ENCODE results near the gene BRPF3.

Gene BRPF3

GRCh38 chr6:36269834-36270705 lies 73.5 kb downstream of the BRPF3 start, which contains the start of gene PNPLA1:
TSS of gene PNPLA1 (plus strand) at chr6:36270060. CDS start at chr6:36270460, 400 bp downstream.
- no peak for DNase-seq (ENCODE audit: low read depth)

- no peak for DNase-seq (ENCODE audit: low read depth)
Measured at GRCh38 chr6:36272234-36272633, 75.7 kb downstream of the BRPF3 start.

GRCh38 chr6:36273067-36273466 lies 76.5 kb downstream of the BRPF3 start:
- DNase-seq (ENCODE audit: low read depth), result no peak

- no peak for DNase-seq (ENCODE audit: low read depth)
Measured at GRCh38 chr6:36273802-36274514, 77.4 kb downstream of the BRPF3 start.

- DNase-seq (ENCODE audit: low read depth), result no peak
Measured at GRCh38 chr6:36276581-36277536, 80.3 kb downstream of the BRPF3 start.

- DNase-seq (ENCODE audit: low read depth), result no peak
Measured at GRCh38 chr6:36277946-36278470, 81.5 kb downstream of the BRPF3 start.

GRCh38 chr6:36280467-36280866 lies 83.9 kb downstream of the BRPF3 start:
- no peak for DNase-seq (ENCODE audit: low read depth)

GRCh38 chr6:36280983-36281382 lies 84.4 kb downstream of the BRPF3 start:
- DNase-seq (ENCODE audit: low read depth), result no peak
